Measurements from ENCODE around the gene CAB39. TPM values are rescaled to one million over a fixed set of nuclear protein-coding genes. Genes with fewer than 3 reads are reported as not detected.

The CAB39 gene
- total and polyA plus RNA-seq, 2 of the 8 experiments (the other 6 are each of a cell fraction or from before 2014, with no cell fraction given) = 16.4 to 50.5 TPM

- TF ChIP-seq SUZ12 (IDR thresholded peaks at IDR 0.05; ENCODE audit: low read length) = no peak
- TF ChIP-seq BCL11A (IDR thresholded peaks at IDR 0.05; ENCODE audit: low read depth in 2 of 2, low read length in 2 of 2) = no peak
- TF ChIP-seq KDM4A (IDR thresholded peaks at IDR 0.05; ENCODE audit: low read depth, low read length, severe bottlenecking) = no peak
- TF ChIP-seq CREB1 (IDR thresholded peaks at IDR 0.05) = no peak
- TF ChIP-seq JUN (IDR thresholded peaks at IDR 0.05; ENCODE audit: low read depth, low read length) = no peak
- TF ChIP-seq SP2 (IDR thresholded peaks at IDR 0.05; ENCODE audit: low read length) = no peak
- no peak for TF ChIP-seq POLR2AphosphoS5 (IDR thresholded peaks at IDR 0.05; ENCODE audit: low read depth, low read length)
- no peak for TF ChIP-seq BRCA1 (IDR thresholded peaks at IDR 0.05; ENCODE audit: low read depth, low read length)
- TF ChIP-seq SIRT6 (IDR thresholded peaks at IDR 0.05; ENCODE audit: low read length) = no peak
- no peak for TF ChIP-seq HDAC6 (IDR thresholded peaks at IDR 0.05; ENCODE audit: low read depth, low read length)
Observed at GRCh38 chr2:230711224-230711623, 1.4 kb upstream of the CAB39 start (continued).

Measured in H1 (cell line).